Measurements from ENCODE around the gene FGR.
"Not testable (repeated sequence)": the region's sequence is repeated elsewhere in the genome, so short reads cannot be mapped to it uniquely, and the experiment has no call there.

Gene FGR

GRCh38 chr1:27634985-27635367 is at the start of gene FGR:
Gene FGR (minus strand): TSS chr1:27635185. CDS start chr1:27623916, 11,269 bp downstream.
- peak; percentile 81 to 92 (median 84) for DNase-seq

- no peak for DNase-seq
These were observed 49.2 kb upstream of the FGR start for GRCh38 chr1:27684176-27684575.

GRCh38 chr1:27682351-27682944 is 47.5 kb upstream of the FGR start:
- DNase-seq = peak in 2 of 3 donors; percentile 55 to 72

- DNase-seq = not testable (repeated sequence)
These were observed 46.6 kb upstream of the FGR start for GRCh38 chr1:27681580-27681979.

- DNase-seq = not testable (repeated sequence)
These were observed 45.3 kb upstream of the FGR start for GRCh38 chr1:27680225-27680791.

GRCh38 chr1:27678747-27679146 is 43.8 kb upstream of the FGR start:
- no peak for DNase-seq

- DNase-seq = no peak
These were observed 41.4 kb upstream of the FGR start for GRCh38 chr1:27676410-27676809.

- peak in 1 of 3 donors; percentile 54 for DNase-seq
These were observed 37.7 kb upstream of the FGR start for GRCh38 chr1:27672750-27673112.

GRCh38 chr1:27671964-27672749 is 37.2 kb upstream of the FGR start, which contains the start of gene IFI6:
Gene IFI6 (minus strand): TSS chr1:27672192. CDS start chr1:27669314, 2,878 bp downstream.
- DNase-seq = peak; percentile 96 to 99 (median 97)

- no peak for DNase-seq
These were observed 34.9 kb upstream of the FGR start for GRCh38 chr1:27669876-27670275.

GRCh38 chr1:27668808-27669723 is 34.1 kb upstream of the FGR start:
- peak in 2 of 3 donors; percentile 53 to 71 for DNase-seq

GRCh38 chr1:27668121-27668807 is 33.3 kb upstream of the FGR start:
- DNase-seq = no peak

- DNase-seq = peak; percentile 86 to 88 (median 88)
These were observed 31.8 kb upstream of the FGR start for GRCh38 chr1:27666791-27667254.

GRCh38 chr1:27666294-27666693 is 31.3 kb upstream of the FGR start:
- DNase-seq = no peak

- no peak for DNase-seq
These were observed 30.1 kb upstream of the FGR start for GRCh38 chr1:27665016-27665651.

GRCh38 chr1:27664291-27664690 is 29.3 kb upstream of the FGR start:
- peak; percentile 57 to 67 (median 57) for DNase-seq

GRCh38 chr1:27662707-27663393 is 27.9 kb upstream of the FGR start:
- peak; percentile 86 to 90 (median 87) for DNase-seq

- DNase-seq = no peak
These were observed 27.3 kb upstream of the FGR start for GRCh38 chr1:27662261-27662660.

GRCh38 chr1:27661412-27662075 is 26.6 kb upstream of the FGR start:
- no peak for DNase-seq

- no peak for DNase-seq
These were observed 25.4 kb upstream of the FGR start for GRCh38 chr1:27660300-27660835.
